WI38 (cell line): ENCODE results near the gene TDRD1.

Experiments used
- H3K4me3 ChIP-seq: 2 replicates; pipeline ENCODE4 v1.5.1; 2011; ENCODE audit warnings: low read depth, mild to moderate bottlenecking, control low read depth, low read length
- CTCF ChIP-seq: IDR thresholded peaks from 2 replicates; pipeline ENCODE4 v1.5.1; 2012; ENCODE audit warnings: low read depth, mild to moderate bottlenecking, control low read depth, low read length

The TDRD1 gene

DNA sequence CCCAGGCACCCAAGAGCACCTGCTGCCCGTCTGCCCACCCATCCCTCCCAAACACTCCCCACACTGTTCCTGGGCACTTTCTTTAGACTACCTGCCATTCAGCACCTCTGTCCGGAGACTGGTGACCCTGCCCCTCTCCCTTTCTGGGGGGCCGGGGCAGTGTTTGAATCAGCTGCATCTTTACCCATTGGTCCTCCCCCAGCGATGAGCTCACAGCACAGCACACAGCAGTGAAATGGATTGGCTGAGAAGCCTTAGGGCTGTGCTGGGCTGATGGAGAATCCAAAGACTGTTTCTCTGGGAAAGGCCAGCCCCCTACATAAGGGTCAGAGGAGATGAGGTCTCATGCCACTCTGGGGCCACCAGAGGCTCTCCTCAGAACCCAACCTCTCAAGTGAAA, 100.1 kb downstream of the TDRD1 start:
- TF ChIP-seq CTCF = no peak
- H3K4me3 ChIP-seq = no peak overlapping the region

DNA sequence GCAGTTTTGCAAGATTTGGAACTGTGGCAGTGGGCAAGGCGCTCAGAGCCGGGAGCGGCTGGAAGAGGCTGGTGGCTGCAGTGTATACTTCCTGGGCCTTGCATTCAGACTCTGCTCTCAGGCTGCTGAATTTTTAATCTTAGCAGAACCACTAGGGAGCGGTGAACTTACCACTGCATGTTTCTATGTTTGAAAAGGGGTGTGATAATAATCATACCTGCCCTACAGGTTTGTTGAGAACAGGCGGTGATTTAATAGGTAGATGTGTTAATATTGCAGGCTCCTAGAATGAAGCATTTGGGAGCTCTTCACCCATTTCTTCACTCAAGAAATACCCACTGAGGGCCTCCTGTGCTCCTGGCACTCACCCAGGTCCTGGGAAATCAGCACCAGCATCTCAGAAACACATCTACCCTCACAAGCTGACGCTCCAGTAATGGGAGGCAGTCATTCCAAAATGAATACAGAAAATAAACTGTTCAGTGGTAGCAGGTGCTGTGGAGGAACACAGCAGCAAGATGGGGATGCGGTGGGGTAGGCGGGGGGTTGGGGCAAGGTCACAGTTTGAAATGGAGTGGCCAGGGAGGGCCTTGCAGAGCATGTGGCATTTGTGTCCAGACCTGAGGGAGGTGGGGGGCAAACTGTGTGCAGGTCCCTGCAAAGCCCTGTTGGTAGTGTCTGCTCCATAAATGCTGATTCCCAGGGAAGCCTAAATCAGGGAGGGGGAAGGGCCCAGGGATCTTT, 100.9 kb downstream of the TDRD1 start:
- H3K4me3 ChIP-seq = no peak overlapping the region
- no peak for TF ChIP-seq CTCF

- TF ChIP-seq CTCF = no peak
Observed at GRCh38 chr10:114281006-114281405, 101.9 kb downstream of the TDRD1 start.

GRCh38 chr10:114281461-114281860, 102.3 kb downstream of the TDRD1 start:
- no peak for TF ChIP-seq CTCF
- no peak overlapping the region for H3K4me3 ChIP-seq

More at GRCh38 chr10:114281006-114281405, 101.9 kb downstream of the TDRD1 start:
- H3K4me3 ChIP-seq = no peak overlapping the region
